Activated T-helper 1 cell treated with anti-CD3 and anti-CD28 coated beads, Interleukin-2, amount 50 U/mL, for 16 hours (primary cell): Measurements from ENCODE around the gene FTCD.

Experiments used
- DNase-seq, 2 donors: peaks; one replicate each; pipeline ENCODE4 v3.0.0-alpha.2; 2020; ENCODE audit warnings: low read depth in 1 of 2, low spot score in 1 of 2

The FTCD gene

GRCh38 chr21:46124083-46124925 lies 31.1 kb downstream of the FTCD start:
- no peak for DNase-seq

- peak in 1 of 2 donors; percentile 1 for DNase-seq
Measured at GRCh38 chr21:46122758-46123683, 32.4 kb downstream of the FTCD start.

GRCh38 chr21:46122237-46122671 lies 33.1 kb downstream of the FTCD start:
- no peak for DNase-seq

GRCh38 chr21:46121286-46122221 lies 33.8 kb downstream of the FTCD start:
- DNase-seq = no peak

- DNase-seq = no peak
Measured at GRCh38 chr21:46120301-46121285, 34.8 kb downstream of the FTCD start.

GRCh38 chr21:46119637-46120271 lies 35.6 kb downstream of the FTCD start:
- DNase-seq = peak in 1 of 2 donors; percentile 2

- peak in 1 of 2 donors; percentile 3 for DNase-seq
Measured at GRCh38 chr21:46119144-46119636, 36.2 kb downstream of the FTCD start.

- peak in 1 of 2 donors; percentile 2 for DNase-seq
Measured at GRCh38 chr21:46118316-46119143, 36.8 kb downstream of the FTCD start.

- peak in 1 of 2 donors; percentile 2 for DNase-seq
Measured at GRCh38 chr21:46117586-46118315, 37.6 kb downstream of the FTCD start.

GRCh38 chr21:46116776-46117585 lies 38.4 kb downstream of the FTCD start:
- DNase-seq = no peak

GRCh38 chr21:46116189-46116775 lies 39.1 kb downstream of the FTCD start:
- DNase-seq = no peak

GRCh38 chr21:46115441-46116188 lies 39.8 kb downstream of the FTCD start:
- DNase-seq = no peak

GRCh38 chr21:46114963-46115362 lies 40.4 kb downstream of the FTCD start:
- no peak for DNase-seq

GRCh38 chr21:46113497-46114176 lies 41.7 kb downstream of the FTCD start:
- DNase-seq = no peak

GRCh38 chr21:46112725-46113215 lies 42.6 kb downstream of the FTCD start:
- no peak for DNase-seq
